ENCODE measurements around the gene LILRB3.
A peak's percentile ranks its signal among the peaks of the same experiment; 100 is the strongest.
"Not testable (repeated sequence)": the region's sequence is repeated elsewhere in the genome, so short reads cannot be mapped to it uniquely, and the experiment has no call there.

LILRB3 gene

GRCh38 chr19:54204767-54205468 lies 17.9 kb downstream of the LILRB3 start:
- Mint-ChIP-seq H3K36me3 (ENCODE audit: insufficient read depth) (peaks cover 78% of the 10 kb centered on the region), H3K4me1 (peaks cover 73% of the 10 kb centered on the region), H3K27ac (ENCODE audit: low read depth) (no peak overlapping the region), H3K9me3 (no peaks in the 10 kb centered on the region), H3K4me3 (peak overlapping the region; percentile 99), H3K27me3 (no peaks in the 10 kb centered on the region)
- ATAC-seq (replicated peaks; ENCODE audit: extremely low read depth, poor library complexity, severe bottlenecking), result no peak
- no peak for DNase-seq (ENCODE audit: low spot score in 2 of 2)

GRCh38 chr19:54203151-54203611 lies 19.6 kb downstream of the LILRB3 start:
- peak overlapping the region; percentile 99 for H3K4me3 Mint-ChIP-seq

GRCh38 chr19:54201980-54202379 lies 20.8 kb downstream of the LILRB3 start:
- no peaks in the 10 kb centered on the region for H3K27me3 Mint-ChIP-seq

More at GRCh38 chr19:54203151-54203611, 19.6 kb downstream of the LILRB3 start:
- Mint-ChIP-seq H3K4me1 (peaks cover 56% of the 10 kb centered on the region), H3K36me3 (ENCODE audit: insufficient read depth) (peaks cover 70% of the 10 kb centered on the region), H3K9me3 (no peaks in the 10 kb centered on the region), H3K27me3 (no peaks in the 10 kb centered on the region), H3K27ac (ENCODE audit: low read depth) (peak overlapping the region; percentile 41)
- no peak for DNase-seq (ENCODE audit: low spot score in 2 of 2)
- no peak for ATAC-seq (replicated peaks; ENCODE audit: extremely low read depth, poor library complexity, severe bottlenecking)

GRCh38 chr19:54201172-54201701 lies 21.6 kb downstream of the LILRB3 start:
- DNase-seq (ENCODE audit: low spot score in 2 of 2) (peak in 1 of 2 donors; percentile 28), ATAC-seq (replicated peaks; ENCODE audit: extremely low read depth, poor library complexity, severe bottlenecking) (peak; percentile 59)
- H3K4me1 Mint-ChIP-seq, result peaks cover 47% of the 10 kb centered on the region
- H3K36me3 Mint-ChIP-seq (ENCODE audit: insufficient read depth), result peaks cover 53% of the 10 kb centered on the region
- H3K27ac Mint-ChIP-seq (ENCODE audit: low read depth), result peak overlapping the region; percentile 100
- no peaks in the 10 kb centered on the region for H3K9me3 Mint-ChIP-seq
- no peaks in the 10 kb centered on the region for H3K27me3 Mint-ChIP-seq
- H3K4me3 Mint-ChIP-seq, result peak overlapping the region; percentile 99

More at GRCh38 chr19:54201980-54202379, 20.8 kb downstream of the LILRB3 start:
- H3K36me3 Mint-ChIP-seq (ENCODE audit: insufficient read depth), result peaks cover 58% of the 10 kb centered on the region
- H3K27ac Mint-ChIP-seq (ENCODE audit: low read depth), result peak overlapping the region; percentile 100
- H3K4me1 Mint-ChIP-seq, result peaks cover 47% of the 10 kb centered on the region
- H3K4me3 Mint-ChIP-seq, result peak overlapping the region; percentile 99
- ATAC-seq (replicated peaks; ENCODE audit: extremely low read depth, poor library complexity, severe bottlenecking) (no peak), DNase-seq (ENCODE audit: low spot score in 2 of 2) (no peak)
- no peaks in the 10 kb centered on the region for H3K9me3 Mint-ChIP-seq

- H3K27ac Mint-ChIP-seq (ENCODE audit: low read depth), result no peak overlapping the region
- ATAC-seq (replicated peaks; ENCODE audit: extremely low read depth, poor library complexity, severe bottlenecking) (no peak), DNase-seq (ENCODE audit: low spot score in 2 of 2) (no peak)
- H3K27me3 Mint-ChIP-seq, result no peaks in the 10 kb centered on the region
- no peaks in the 10 kb centered on the region for H3K9me3 Mint-ChIP-seq
- H3K4me3 Mint-ChIP-seq, result peak overlapping the region; percentile 99
- H3K36me3 Mint-ChIP-seq (ENCODE audit: insufficient read depth), result peaks cover 51% of the 10 kb centered on the region
- peaks cover 35% of the 10 kb centered on the region for H3K4me1 Mint-ChIP-seq
Observed at GRCh38 chr19:54199401-54199800, 23.4 kb downstream of the LILRB3 start.

- Mint-ChIP-seq H3K36me3 (ENCODE audit: insufficient read depth) (peaks cover 39% of the 10 kb centered on the region), H3K27me3 (no peaks in the 10 kb centered on the region), H3K4me3 (no peak overlapping the region), H3K4me1 (peaks cover 28% of the 10 kb centered on the region), H3K27ac (ENCODE audit: low read depth) (no peak overlapping the region), H3K9me3 (no peaks in the 10 kb centered on the region)
- DNase-seq (ENCODE audit: low spot score in 2 of 2) (no peak), ATAC-seq (replicated peaks; ENCODE audit: extremely low read depth, poor library complexity, severe bottlenecking) (no peak)
Observed at GRCh38 chr19:54197121-54197520, 25.7 kb downstream of the LILRB3 start.

- Mint-ChIP-seq H3K4me3 (no peak overlapping the region), H3K36me3 (ENCODE audit: insufficient read depth) (peaks cover 38% of the 10 kb centered on the region), H3K27me3 (no peaks in the 10 kb centered on the region), H3K27ac (ENCODE audit: low read depth) (no peak overlapping the region), H3K9me3 (no peaks in the 10 kb centered on the region), H3K4me1 (peaks cover 28% of the 10 kb centered on the region)
- ATAC-seq (replicated peaks; ENCODE audit: extremely low read depth, poor library complexity, severe bottlenecking) (no peak), DNase-seq (ENCODE audit: low spot score in 2 of 2) (no peak)
Observed at GRCh38 chr19:54196536-54196935, 26.3 kb downstream of the LILRB3 start.

- peaks cover 34% of the 10 kb centered on the region for H3K36me3 Mint-ChIP-seq (ENCODE audit: insufficient read depth)
- not testable (repeated sequence) for H3K9me3 Mint-ChIP-seq; DNase-seq (ENCODE audit: low spot score in 2 of 2); H3K27ac Mint-ChIP-seq (ENCODE audit: low read depth); ATAC-seq (replicated peaks; ENCODE audit: extremely low read depth, poor library complexity, severe bottlenecking); H3K4me3 Mint-ChIP-seq; H3K27me3 Mint-ChIP-seq
- peaks cover 23% of the 10 kb centered on the region for H3K4me1 Mint-ChIP-seq
Observed at GRCh38 chr19:54194463-54194862, 28.3 kb downstream of the LILRB3 start.

- H3K36me3 Mint-ChIP-seq (ENCODE audit: insufficient read depth), result peaks cover 35% of the 10 kb centered on the region
- no peak for DNase-seq (ENCODE audit: low spot score in 2 of 2)
- H3K27ac Mint-ChIP-seq (ENCODE audit: low read depth), result no peak overlapping the region
- peak overlapping the region; percentile 94 for H3K4me3 Mint-ChIP-seq
- no peaks in the 10 kb centered on the region for H3K27me3 Mint-ChIP-seq
- H3K4me1 Mint-ChIP-seq, result peaks cover 29% of the 10 kb centered on the region
- H3K9me3 Mint-ChIP-seq, result no peaks in the 10 kb centered on the region
- ATAC-seq (replicated peaks; ENCODE audit: extremely low read depth, poor library complexity, severe bottlenecking), result no peak
Observed at GRCh38 chr19:54193011-54193410, 29.8 kb downstream of the LILRB3 start.

GRCh38 chr19:54191811-54192453 lies 30.9 kb downstream of the LILRB3 start:
- H3K27ac Mint-ChIP-seq (ENCODE audit: low read depth), result peak overlapping the region; percentile 99
- peak overlapping the region; percentile 94 for H3K4me3 Mint-ChIP-seq
- ATAC-seq (replicated peaks; ENCODE audit: extremely low read depth, poor library complexity, severe bottlenecking) (no peak), DNase-seq (ENCODE audit: low spot score in 2 of 2) (no peak)
- H3K36me3 Mint-ChIP-seq (ENCODE audit: insufficient read depth), result peaks cover 35% of the 10 kb centered on the region
- peaks cover 40% of the 10 kb centered on the region for H3K4me1 Mint-ChIP-seq
- H3K27me3 Mint-ChIP-seq, result no peaks in the 10 kb centered on the region
- no peaks in the 10 kb centered on the region for H3K9me3 Mint-ChIP-seq

GRCh38 chr19:54191011-54191810 lies 31.6 kb downstream of the LILRB3 start, which contains the start of gene TSEN34:
Gene TSEN34, plus strand, starts transcription at chr19:54191308. Its CDS starts 57 bp downstream, at chr19:54191365.
- Mint-ChIP-seq H3K27me3 (no peaks in the 10 kb centered on the region), H3K4me3 (peak within 1 kb of the TSS; percentile 94), H3K9me3 (no peaks in the 10 kb centered on the region), H3K4me1 (peaks cover 43% of the 10 kb centered on the region), H3K27ac (ENCODE audit: low read depth) (peak within 1 kb of the TSS; percentile 99), H3K36me3 (ENCODE audit: insufficient read depth) (peaks cover 37% of the 10 kb centered on the region)
- DNase-seq (ENCODE audit: low spot score in 2 of 2), result peak in 1 of 2 donors; percentile 28
- ATAC-seq (replicated peaks; ENCODE audit: extremely low read depth, poor library complexity, severe bottlenecking), result peak; percentile 20

GRCh38 chr19:54190503-54191010 lies 32.2 kb downstream of the LILRB3 start:
- peak overlapping the region; percentile 94 for H3K4me3 Mint-ChIP-seq
- ATAC-seq (replicated peaks; ENCODE audit: extremely low read depth, poor library complexity, severe bottlenecking), result peak; percentile 66

More at GRCh38 chr19:54190503-54191010, 32.2 kb downstream of the LILRB3 start:
- Mint-ChIP-seq H3K27ac (ENCODE audit: low read depth) (peak overlapping the region; percentile 99), H3K27me3 (no peaks in the 10 kb centered on the region), H3K4me1 (peaks cover 43% of the 10 kb centered on the region), H3K36me3 (ENCODE audit: insufficient read depth) (peaks cover 36% of the 10 kb centered on the region), H3K9me3 (no peaks in the 10 kb centered on the region)
- DNase-seq (ENCODE audit: low spot score in 2 of 2), result peak; percentile 99 to 100

Measured in central memory CD8-positive, alpha-beta T cell (primary cell).